ENCODE measurements around the gene PDE11A. TPM values are rescaled to one million over a fixed set of nuclear protein-coding genes. Genes with fewer than 3 reads are reported as not detected.

PDE11A gene
- total and polyA plus RNA-seq, 2 of the 13 experiments (the other 11 are each of a cell fraction or from before 2014, with no cell fraction given): 1.2 to 1.7 TPM

DNA sequence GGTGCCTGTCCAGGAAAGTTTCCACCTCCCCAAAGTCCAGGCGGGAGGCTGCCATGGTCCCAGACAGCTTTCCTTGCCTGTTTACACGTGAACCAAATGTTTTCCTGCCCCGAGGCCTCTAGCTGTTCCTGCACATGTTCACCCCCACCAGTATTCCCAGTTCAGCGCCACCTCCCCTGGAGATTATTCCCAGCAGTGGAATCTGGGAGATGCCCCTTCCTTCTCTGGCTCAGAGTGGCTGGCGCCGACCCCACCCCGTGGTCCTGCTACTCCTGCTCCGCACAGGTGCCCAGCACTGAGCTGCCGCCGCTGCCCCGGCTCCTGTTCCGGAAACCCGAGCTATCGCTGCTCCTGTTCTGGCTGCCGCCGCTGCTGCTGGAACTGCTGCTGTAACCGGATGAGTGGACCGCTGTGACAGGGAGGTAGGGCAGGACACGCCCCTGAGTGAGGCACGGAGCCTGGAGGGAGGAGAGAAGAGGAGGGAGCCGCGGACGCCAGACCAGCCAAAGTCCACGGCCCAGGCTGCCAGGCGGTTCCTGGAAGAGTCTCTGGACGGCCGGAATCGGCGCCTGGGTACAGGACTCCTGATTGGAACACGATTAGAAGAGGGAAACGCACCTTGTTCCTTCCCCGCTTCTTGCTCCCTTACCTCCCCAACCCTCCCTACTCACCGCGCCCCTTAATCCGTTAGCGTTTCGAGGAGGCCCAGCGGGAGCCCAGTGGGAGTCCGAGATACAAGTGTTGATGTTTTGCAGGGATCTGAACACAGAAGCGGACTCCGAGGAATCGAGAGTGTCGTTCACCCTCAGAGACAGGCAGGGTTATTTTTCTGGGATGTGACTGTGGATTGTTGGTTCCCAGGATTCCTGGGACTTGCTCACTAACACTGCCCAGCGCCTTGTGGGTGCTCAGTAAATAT is at the start of gene PDE11A (continued):
- TF ChIP-seq, protein P1, sequence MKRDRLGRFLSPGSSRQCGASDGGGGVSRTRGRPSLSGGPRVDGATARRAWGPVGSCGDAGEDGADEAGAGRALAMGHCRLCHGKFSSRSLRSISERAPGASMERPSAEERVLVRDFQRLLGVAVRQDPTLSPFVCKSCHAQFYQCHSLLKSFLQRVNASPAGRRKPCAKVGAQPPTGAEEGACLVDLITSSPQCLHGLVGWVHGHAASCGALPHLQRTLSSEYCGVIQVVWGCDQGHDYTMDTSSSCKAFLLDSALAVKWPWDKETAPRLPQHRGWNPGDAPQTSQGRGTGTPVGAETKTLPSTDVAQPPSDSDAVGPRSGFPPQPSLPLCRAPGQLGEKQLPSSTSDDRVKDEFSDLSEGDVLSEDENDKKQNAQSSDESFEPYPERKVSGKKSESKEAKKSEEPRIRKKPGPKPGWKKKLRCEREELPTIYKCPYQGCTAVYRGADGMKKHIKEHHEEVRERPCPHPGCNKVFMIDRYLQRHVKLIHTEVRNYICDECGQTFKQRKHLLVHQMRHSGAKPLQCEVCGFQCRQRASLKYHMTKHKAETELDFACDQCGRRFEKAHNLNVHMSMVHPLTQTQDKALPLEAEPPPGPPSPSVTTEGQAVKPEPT (CRISPR knock-in tag; IDR thresholded peaks at IDR 0.05; ENCODE audit: low read depth): peak; percentile 91; the same call in 1 of the 2 replicates
- TF ChIP-seq MEIS2 (CRISPR knock-in tag; IDR thresholded peaks at IDR 0.05) (no peak; the same call in 1 of the 2 replicates), ZNF10 (CRISPR knock-in tag; IDR thresholded peaks at IDR 0.05; ENCODE audit: borderline replicate concordance, low read depth) (no peak), ZNF589 (CRISPR knock-in tag; conservative IDR thresholded peaks at IDR 0.05) (peak; percentile 56; the same call in 1 of the 2 replicates), ZNF644 (CRISPR knock-in tag; IDR thresholded peaks at IDR 0.05; ENCODE audit: low read depth) (peak; percentile 71; the same call in 1 of the 2 replicates), ZNF660 (CRISPR knock-in tag; IDR thresholded peaks at IDR 0.05; ENCODE audit: borderline replicate concordance, low read depth) (no peak), CBX5 (CRISPR knock-in tag; IDR thresholded peaks at IDR 0.05; ENCODE audit: borderline replicate concordance) (peak; percentile 98), RARA (CRISPR knock-in tag; IDR thresholded peaks at IDR 0.05) (peak; percentile 60; the same call in 1 of the 2 replicates), ZNF501 (CRISPR knock-in tag; IDR thresholded peaks at IDR 0.05) (peak; percentile 93), ZNF616 (CRISPR knock-in tag; IDR thresholded peaks at IDR 0.05; ENCODE audit: low read depth) (no peak), ZZZ3 (CRISPR knock-in tag; IDR thresholded peaks at IDR 0.05; ENCODE audit: borderline replicate concordance) (0 out of 2 replicates have a peak, but pooled peaks have one; percentile 54), CREM (IDR thresholded peaks at IDR 0.05) (no peak), CREM (CRISPR knock-in tag; IDR thresholded peaks at IDR 0.05) (no peak), RAD51 (IDR thresholded peaks at IDR 0.05; ENCODE audit: borderline replicate concordance) (no peak), KLF13 (CRISPR knock-in tag; IDR thresholded peaks at IDR 0.05) (0 out of 2 replicates have a peak, but pooled peaks have one; percentile 44), KAT2B (IDR thresholded peaks at IDR 0.05; ENCODE audit: borderline replicate concordance, low read depth, low read length) (no peak), HOXA7 (CRISPR knock-in tag; IDR thresholded peaks at IDR 0.05) (no peak), SIX4 (CRISPR knock-in tag; IDR thresholded peaks at IDR 0.05) (peak; percentile 88), POLR2AphosphoS2 (IDR thresholded peaks at IDR 0.05; ENCODE audit: low read depth, low read length) (no peak), SNRNP70 (IDR thresholded peaks at IDR 0.05; ENCODE audit: low read depth, low read length) (no peak), CC2D1A (CRISPR knock-in tag; IDR thresholded peaks at IDR 0.05) (no peak), XRCC5 (optimal IDR thresholded peaks at IDR 0.05; ENCODE audit: low read length) (peak; percentile 95), ZNF256 (CRISPR knock-in tag; conservative IDR thresholded peaks at IDR 0.05) (0 out of 2 replicates have a peak, but pooled peaks have one; percentile 22), FIP1L1 (IDR thresholded peaks at IDR 0.05; ENCODE audit: borderline replicate concordance, insufficient read depth, low read depth, low read length) (peak; percentile 95; the same call in 1 of the 2 replicates)
- TF ChIP-seq, protein P2, sequence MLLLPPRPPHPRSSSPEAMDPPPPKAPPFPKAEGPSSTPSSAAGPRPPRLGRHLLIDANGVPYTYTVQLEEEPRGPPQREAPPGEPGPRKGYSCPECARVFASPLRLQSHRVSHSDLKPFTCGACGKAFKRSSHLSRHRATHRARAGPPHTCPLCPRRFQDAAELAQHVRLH (CRISPR knock-in tag; IDR thresholded peaks at IDR 0.05; ENCODE audit: borderline replicate concordance, low read depth): peak; percentile 80; the same call in 1 of the 2 replicates
- TF ChIP-seq, protein P3, sequence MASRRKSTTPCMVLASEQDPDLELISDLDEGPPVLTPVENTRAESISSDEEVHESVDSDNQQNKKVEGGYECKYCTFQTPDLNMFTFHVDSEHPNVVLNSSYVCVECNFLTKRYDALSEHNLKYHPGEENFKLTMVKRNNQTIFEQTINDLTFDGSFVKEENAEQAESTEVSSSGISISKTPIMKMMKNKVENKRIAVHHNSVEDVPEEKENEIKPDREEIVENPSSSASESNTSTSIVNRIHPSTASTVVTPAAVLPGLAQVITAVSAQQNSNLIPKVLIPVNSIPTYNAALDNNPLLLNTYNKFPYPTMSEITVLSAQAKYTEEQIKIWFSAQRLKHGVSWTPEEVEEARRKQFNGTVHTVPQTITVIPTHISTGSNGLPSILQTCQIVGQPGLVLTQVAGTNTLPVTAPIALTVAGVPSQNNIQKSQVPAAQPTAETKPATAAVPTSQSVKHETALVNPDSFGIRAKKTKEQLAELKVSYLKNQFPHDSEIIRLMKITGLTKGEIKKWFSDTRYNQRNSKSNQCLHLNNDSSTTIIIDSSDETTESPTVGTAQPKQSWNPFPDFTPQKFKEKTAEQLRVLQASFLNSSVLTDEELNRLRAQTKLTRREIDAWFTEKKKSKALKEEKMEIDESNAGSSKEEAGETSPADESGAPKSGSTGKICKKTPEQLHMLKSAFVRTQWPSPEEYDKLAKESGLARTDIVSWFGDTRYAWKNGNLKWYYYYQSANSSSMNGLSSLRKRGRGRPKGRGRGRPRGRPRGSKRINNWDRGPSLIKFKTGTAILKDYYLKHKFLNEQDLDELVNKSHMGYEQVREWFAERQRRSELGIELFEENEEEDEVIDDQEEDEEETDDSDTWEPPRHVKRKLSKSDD (CRISPR knock-in tag; IDR thresholded peaks at IDR 0.05; ENCODE audit: low read depth): no peak
